Tibial artery (tissue), 4 donors: ENCODE measurements around the gene TOGARAM2.
A peak's percentile ranks its signal among the peaks of the same experiment; 100 is the strongest.

ENCODE experiments used
- DNase-seq, 2 donors: peaks; one replicate each; pipeline ENCODE4 v3.0.0-alpha.2; 2019
- H3K27ac ChIP-seq, 2 donors: fragments of 200-600 bp; sonication (generic) in 1 of 2; 1 replicate in 1 of 2; 2 replicates in 1 of 2; pipeline ENCODE4 v1.5.1; 2018 to 2019; ENCODE audit warnings: mild to moderate bottlenecking in 1 of 2
- H3K27me3 ChIP-seq, 2 donors: fragments of 200-600 bp; sonication (generic) in 1 of 2; one replicate each; pipeline versions ENCODE4 v1.5.1 to v1.6.0; 2016 to 2019
- H3K36me3 ChIP-seq, 3 donors: fragments of 200-600 bp; sonication (generic) in 2 of 3; one replicate each; pipeline ENCODE4 v1.5.1; 2016 to 2019; ENCODE audit warnings: mild to moderate bottlenecking in 2 of 3
- H3K4me1 ChIP-seq, 4 donors: fragments of 200-600 bp; sonication (generic) in 2 of 4; 1 replicate in 3 of 4; 2 replicates in 1 of 4; pipeline ENCODE4 v1.5.1; 2016 to 2019
- H3K4me3 ChIP-seq, 2 donors: fragments of 200-600 bp; sonication (generic) in 1 of 2; 1 replicate in 1 of 2; 2 replicates in 1 of 2; pipeline ENCODE4 v1.5.1; 2018 to 2019; ENCODE audit warnings: mild to moderate bottlenecking in 2 of 2
- H3K9me3 ChIP-seq, 3 donors: fragments of 200-600 bp; sonication (generic) in 1 of 3; one replicate each; pipeline ENCODE4 v1.5.1; 2016 to 2019
- CTCF ChIP-seq, 2 experiments: fragments of 200-600 bp in 1 of 2; fragments of 450-650 bp in 1 of 2; IDR thresholded peaks; one replicate each; pipeline ENCODE4 v1.5.1; 2017 to 2019; ENCODE audit warnings: antibody characterized with exemption in 2 of 2, mild to moderate bottlenecking in 1 of 2, moderate library complexity in 1 of 2
- intact Hi-C: fragments of 100-400 bp; cut with DNase I; formaldehyde crosslinking; loops from one replicate; pipeline ENCODE4 v1.15.0; 2023; ENCODE audit warnings: low total_unique reads

TOGARAM2 gene

DNA sequence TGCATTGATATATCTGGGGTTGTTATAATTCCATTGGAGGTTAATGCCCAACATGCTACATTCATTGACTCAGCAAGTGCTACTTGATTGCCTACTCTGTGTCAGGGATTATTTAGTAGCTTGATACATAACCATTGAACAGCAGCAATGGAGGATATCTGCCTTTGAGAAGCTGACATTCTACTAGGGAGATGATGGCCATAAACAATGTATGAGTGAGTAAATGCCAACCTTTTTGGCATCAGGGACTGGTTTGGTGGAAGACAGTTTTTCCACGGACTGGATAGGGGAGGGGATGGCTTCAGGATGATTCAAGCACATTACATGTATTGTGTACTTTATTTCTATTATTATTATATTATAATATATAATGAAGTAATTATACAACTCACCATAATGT lies 31.9 kb upstream of the TOGARAM2 start:
- peaks cover 6 to 47% (median 41%) of the 10 kb centered on the region in 3 donors for H3K36me3 ChIP-seq
- intact Hi-C loops = no loop called here

GRCh38 chr2:28949617-28950305 lies 31.3 kb upstream of the TOGARAM2 start:
- Histone ChIP-seq H3K36me3 (peaks cover 6 to 43% (median 35%) of the 10 kb centered on the region in 3 donors), H3K4me3 (no peak overlapping the region), H3K27ac (no peak overlapping the region), H3K4me1 (peaks cover 0 to 3% (median 0%) of the 10 kb centered on the region in 4 donors), H3K27me3 (no peaks in the 10 kb centered on the region), H3K9me3 (no peaks in the 10 kb centered on the region)
- no peak for TF ChIP-seq CTCF (IDR thresholded peaks at IDR 0.05)
- intact Hi-C loops = no loop called here
- no peak for DNase-seq

More for the DNA sequence above, 31.9 kb upstream of the TOGARAM2 start:
- Histone ChIP-seq H3K4me1 (peaks cover 0 to 3% (median 0%) of the 10 kb centered on the region in 4 donors), H3K27me3 (no peaks in the 10 kb centered on the region), H3K4me3 (no peak overlapping the region), H3K27ac (no peak overlapping the region), H3K9me3 (no peaks in the 10 kb centered on the region)
- DNase-seq = no peak
- TF ChIP-seq CTCF (IDR thresholded peaks at IDR 0.05) = no peak

DNA sequence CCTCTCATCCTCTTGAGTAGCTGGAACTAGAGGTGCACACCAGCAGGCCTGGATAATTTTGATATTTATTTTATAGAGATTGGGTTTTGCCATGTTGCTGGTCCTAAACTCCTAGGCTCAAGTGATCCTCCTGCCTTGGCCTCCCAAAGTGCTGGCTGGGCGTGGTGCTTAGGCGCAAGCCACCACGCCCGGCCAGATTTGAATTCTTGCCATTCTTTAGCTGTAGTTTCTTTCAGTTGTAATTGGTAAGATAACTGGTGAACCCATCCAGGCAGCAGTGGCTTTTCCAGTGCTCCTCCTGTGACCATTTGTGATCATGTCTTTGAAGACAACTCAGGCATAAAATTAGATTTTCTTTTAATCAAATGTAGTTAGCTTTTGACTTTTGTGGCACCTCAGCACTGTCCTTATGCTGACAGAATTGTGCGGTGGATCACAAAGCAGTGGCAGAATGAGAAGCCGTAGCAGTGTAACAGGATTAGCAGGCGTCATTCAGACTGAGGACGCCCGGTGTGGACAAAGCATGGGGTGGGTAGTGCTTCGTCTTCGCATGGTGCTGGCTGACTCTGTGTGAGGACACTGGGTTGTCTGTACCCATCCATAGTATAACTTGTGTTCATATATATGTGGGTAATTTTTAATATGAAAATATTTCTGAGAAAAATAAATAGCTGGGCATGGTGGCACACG lies 30.0 kb upstream of the TOGARAM2 start:
- Histone ChIP-seq H3K36me3 (peaks cover 6 to 30% (median 24%) of the 10 kb centered on the region in 3 donors), H3K27ac (no peak overlapping the region), H3K4me1 (peaks cover 0 to 3% (median 0%) of the 10 kb centered on the region in 4 donors), H3K9me3 (no peaks in the 10 kb centered on the region), H3K27me3 (no peaks in the 10 kb centered on the region), H3K4me3 (no peak overlapping the region)
- no peak for DNase-seq
- intact Hi-C loops = no loop called here
- TF ChIP-seq CTCF (IDR thresholded peaks at IDR 0.05) = no peak

- H3K4me1 ChIP-seq = peaks cover 0 to 10% (median 0%) of the 10 kb centered on the region in 4 donors
- no peaks in the 10 kb centered on the region for H3K9me3 ChIP-seq
- peak overlapping the region in 1 of 2 donors; percentile 5 for H3K27ac ChIP-seq
- peaks cover 1 to 19% (median 14%) of the 10 kb centered on the region in 3 donors for H3K36me3 ChIP-seq
- no peak for TF ChIP-seq CTCF (IDR thresholded peaks at IDR 0.05)
- DNase-seq = peak in 1 of 2 donors; percentile 58
- H3K4me3 ChIP-seq = no peak overlapping the region
- no peaks in the 10 kb centered on the region for H3K27me3 ChIP-seq
- intact Hi-C loops = no loop called here
These were observed 28.9 kb upstream of the TOGARAM2 start for GRCh38 chr2:28951910-28952835.

GRCh38 chr2:28952836-28953211 lies 28.3 kb upstream of the TOGARAM2 start:
- no peaks in the 10 kb centered on the region for H3K27me3 ChIP-seq
- no peak overlapping the region for H3K4me3 ChIP-seq
- H3K9me3 ChIP-seq = no peaks in the 10 kb centered on the region
- intact Hi-C loops = no loop called here
- H3K36me3 ChIP-seq = peaks cover 0 to 13% (median 12%) of the 10 kb centered on the region in 3 donors
- peak overlapping the region in 1 of 2 donors; percentile 5 for H3K27ac ChIP-seq
- no peak for DNase-seq
- no peak for TF ChIP-seq CTCF (IDR thresholded peaks at IDR 0.05)
- peaks cover 0 to 10% (median 0%) of the 10 kb centered on the region in 4 donors for H3K4me1 ChIP-seq
